HEK293 (cell line): ENCODE results near the gene CLTB.

Source experiments
- EGR2 ChIP-seq: fragments of 450-650 bp; formaldehyde crosslinking; IDR thresholded peaks from 2 replicates; pipeline ENCODE4 v1.5.1; 2016; ENCODE audit warnings: low read depth, missing biosample characterization, missing genetic modification characterization
- GFI1B ChIP-seq: fragments of 450-650 bp; formaldehyde crosslinking; IDR thresholded peaks from 2 replicates; pipeline ENCODE4 v1.5.1; 2016; ENCODE audit warnings: missing biosample characterization, missing genetic modification characterization
- KLF10 ChIP-seq: fragments of 450-650 bp; IDR thresholded peaks from 2 replicates; pipeline ENCODE4 v1.5.1; 2018; ENCODE audit warnings: missing biosample characterization, mild to moderate bottlenecking, missing genetic modification characterization
- KLF8 ChIP-seq: fragments of 450-650 bp; formaldehyde crosslinking; IDR thresholded peaks from 2 replicates; pipeline ENCODE4 v1.5.1; 2016; ENCODE audit warnings: missing biosample characterization, missing genetic modification characterization
- MYNN ChIP-seq: fragments of 450-650 bp; formaldehyde crosslinking; IDR thresholded peaks from 2 replicates; pipeline ENCODE4 v1.5.1; 2016; ENCODE audit warnings: missing biosample characterization, missing genetic modification characterization, borderline replicate concordance
- TRIM28 ChIP-seq: IDR thresholded peaks from 2 replicates; pipeline ENCODE4 v1.6.1; 2011; ENCODE audit warnings: low read length, control low read depth, borderline replicate concordance
- YY1 ChIP-seq: fragments of 450-650 bp; formaldehyde crosslinking; IDR thresholded peaks from 2 replicates; pipeline ENCODE4 v1.5.1; 2018; ENCODE audit warnings: missing biosample characterization, missing genetic modification characterization
- ZFHX2 ChIP-seq: fragments of 450-650 bp; formaldehyde crosslinking; conservative IDR thresholded peaks from 2 replicates; pipeline ENCODE4 v1.5.1; 2016; ENCODE audit warnings: missing biosample characterization, missing genetic modification characterization
- ZIC2 ChIP-seq: fragments of 450-650 bp; formaldehyde crosslinking; IDR thresholded peaks from 2 replicates; pipeline ENCODE4 v1.5.1; 2016; ENCODE audit warnings: missing biosample characterization, missing genetic modification characterization
- ZNF112 ChIP-seq: fragments of 450-650 bp; formaldehyde crosslinking; IDR thresholded peaks from 2 replicates; pipeline ENCODE4 v1.5.0; 2017; ENCODE audit warnings: missing biosample characterization, missing genetic modification characterization
- ZNF2 ChIP-seq: fragments of 450-650 bp; formaldehyde crosslinking; IDR thresholded peaks from 2 replicates; pipeline ENCODE4 v1.5.1; 2016; ENCODE audit warnings: missing biosample characterization, missing genetic modification characterization
- ZNF24 ChIP-seq: fragments of 450-650 bp; formaldehyde crosslinking; IDR thresholded peaks from 2 replicates; pipeline ENCODE4 v1.5.1; 2016; ENCODE audit warnings: missing biosample characterization, missing genetic modification characterization
- ZNF354C ChIP-seq: fragments of 450-650 bp; formaldehyde crosslinking; IDR thresholded peaks from 2 replicates; pipeline ENCODE4 v1.5.1; 2016; ENCODE audit warnings: missing biosample characterization, missing genetic modification characterization, low read depth, borderline replicate concordance
- ZNF629 ChIP-seq: fragments of 450-650 bp; formaldehyde crosslinking; IDR thresholded peaks from 2 replicates; pipeline ENCODE4 v1.5.1; 2017; ENCODE audit warnings: missing biosample characterization, missing genetic modification characterization
- ZNF670 ChIP-seq: fragments of 450-650 bp; formaldehyde crosslinking; IDR thresholded peaks from 2 replicates; pipeline ENCODE4 v1.5.1; 2016; ENCODE audit warnings: missing biosample characterization, missing genetic modification characterization, low read depth
- ZNF701 ChIP-seq: fragments of 450-650 bp; formaldehyde crosslinking; IDR thresholded peaks from 2 replicates; pipeline ENCODE4 v1.5.1; 2016; ENCODE audit warnings: missing biosample characterization, missing genetic modification characterization
- ZNF768 ChIP-seq: fragments of 450-650 bp; formaldehyde crosslinking; IDR thresholded peaks from 2 replicates; pipeline ENCODE4 v1.5.1; 2018; ENCODE audit warnings: missing biosample characterization, mild to moderate bottlenecking, missing genetic modification characterization
- ZNF837 ChIP-seq: fragments of 450-650 bp; formaldehyde crosslinking; IDR thresholded peaks from 2 replicates; pipeline ENCODE4 v1.5.1; 2016; ENCODE audit warnings: missing biosample characterization, missing genetic modification characterization
- ZSCAN23 ChIP-seq: fragments of 450-650 bp; formaldehyde crosslinking; IDR thresholded peaks from 2 replicates; pipeline ENCODE4 v1.5.1; 2016; ENCODE audit warnings: missing biosample characterization, missing genetic modification characterization
- ZXDB ChIP-seq: fragments of 450-650 bp; formaldehyde crosslinking; IDR thresholded peaks from 2 replicates; pipeline ENCODE4 v1.5.1; 2016; ENCODE audit warnings: missing biosample characterization, missing genetic modification characterization
- TF ChIP-seq, protein P1 (sequence below): fragments of 450-650 bp; formaldehyde crosslinking; IDR thresholded peaks from 2 replicates; pipeline ENCODE4 v1.5.1; 2016; ENCODE audit warnings: missing biosample characterization, missing genetic modification characterization
- TF ChIP-seq, protein P2 (sequence below): fragments of 450-650 bp; formaldehyde crosslinking; IDR thresholded peaks from 2 replicates; pipeline ENCODE4 v1.5.1; 2016; ENCODE audit warnings: missing biosample characterization, missing genetic modification characterization
- TF ChIP-seq, protein P3 (sequence below): fragments of 450-650 bp; formaldehyde crosslinking; IDR thresholded peaks from 2 replicates; pipeline ENCODE4 v1.5.1; 2017; ENCODE audit warnings: missing biosample characterization, missing genetic modification characterization
- TF ChIP-seq, protein P4 (sequence below): fragments of 450-650 bp; formaldehyde crosslinking; IDR thresholded peaks from 2 replicates; pipeline ENCODE4 v1.5.1; 2016; ENCODE audit warnings: missing biosample characterization, missing genetic modification characterization
- TF ChIP-seq, protein P5 (sequence below): fragments of 450-650 bp; formaldehyde crosslinking; IDR thresholded peaks from 2 replicates; pipeline ENCODE4 v1.5.1; 2016; ENCODE audit warnings: missing biosample characterization, missing genetic modification characterization
- TF ChIP-seq, protein P6 (sequence below): fragments of 450-650 bp; formaldehyde crosslinking; IDR thresholded peaks from 2 replicates; pipeline ENCODE4 v1.5.1; 2016; ENCODE audit warnings: missing biosample characterization, missing genetic modification characterization
- TF ChIP-seq, protein P7 (sequence below): fragments of 450-650 bp; formaldehyde crosslinking; IDR thresholded peaks from 2 replicates; pipeline ENCODE4 v1.5.1; 2016; ENCODE audit warnings: missing biosample characterization, missing genetic modification characterization

The CLTB gene

DNA sequence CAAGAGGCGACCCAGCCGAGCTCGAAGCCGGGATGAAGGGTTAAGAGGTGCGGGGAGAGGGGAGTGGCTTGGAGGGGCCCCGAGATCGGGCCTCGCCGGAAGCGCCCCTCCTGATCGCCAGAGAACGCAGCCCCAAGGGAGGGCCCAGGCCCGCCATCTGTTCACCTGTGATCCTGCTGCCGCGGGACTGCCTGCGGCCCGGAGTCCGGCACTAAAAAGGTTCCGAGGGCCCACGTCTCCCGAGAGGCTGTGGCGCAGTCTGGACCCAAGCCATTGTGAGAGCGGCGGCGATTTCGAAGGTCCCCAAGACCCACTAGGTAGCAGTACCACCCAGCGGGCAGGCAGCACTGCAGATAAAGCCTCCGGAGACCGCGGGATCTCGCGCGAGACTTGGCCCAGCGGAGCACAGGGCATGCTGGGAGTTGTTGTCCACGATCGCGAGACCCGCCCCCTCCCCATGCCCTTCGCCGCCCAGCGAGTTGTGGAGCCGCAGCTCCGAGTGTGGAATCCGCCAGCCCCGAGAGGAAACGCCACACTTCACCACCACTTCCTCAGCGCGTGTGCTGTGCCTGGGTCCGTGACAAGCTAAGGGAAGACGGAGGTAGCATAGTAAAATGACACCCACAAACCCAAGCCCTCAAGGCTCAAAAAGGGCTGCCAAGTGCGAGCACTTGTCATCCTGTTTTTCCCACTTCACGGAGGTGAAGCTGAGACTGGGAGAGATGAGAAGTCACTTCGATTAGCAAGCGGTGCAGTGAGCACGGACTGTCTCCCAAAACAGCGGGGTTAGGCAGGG lies 54.7 kb downstream of the CLTB start, which contains the start of gene KIAA1191 (continued):
- TF ChIP-seq, protein P1, sequence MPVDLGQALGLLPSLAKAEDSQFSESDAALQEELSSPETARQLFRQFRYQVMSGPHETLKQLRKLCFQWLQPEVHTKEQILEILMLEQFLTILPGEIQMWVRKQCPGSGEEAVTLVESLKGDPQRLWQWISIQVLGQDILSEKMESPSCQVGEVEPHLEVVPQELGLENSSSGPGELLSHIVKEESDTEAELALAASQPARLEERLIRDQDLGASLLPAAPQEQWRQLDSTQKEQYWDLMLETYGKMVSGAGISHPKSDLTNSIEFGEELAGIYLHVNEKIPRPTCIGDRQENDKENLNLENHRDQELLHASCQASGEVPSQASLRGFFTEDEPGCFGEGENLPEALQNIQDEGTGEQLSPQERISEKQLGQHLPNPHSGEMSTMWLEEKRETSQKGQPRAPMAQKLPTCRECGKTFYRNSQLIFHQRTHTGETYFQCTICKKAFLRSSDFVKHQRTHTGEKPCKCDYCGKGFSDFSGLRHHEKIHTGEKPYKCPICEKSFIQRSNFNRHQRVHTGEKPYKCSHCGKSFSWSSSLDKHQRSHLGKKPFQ (tag by site-specific recombination), result no peak
- TF ChIP-seq KLF10 (tag by site-specific recombination) (peak; percentile 50), GFI1B (tag by site-specific recombination) (no peak), ZNF670 (tag by site-specific recombination) (no peak), ZNF701 (no peak), ZNF768 (no peak), ZSCAN23 (no peak), YY1 (tag by site-specific recombination) (peak; percentile 56; the same call in 1 of the 2 replicates), ZNF837 (no peak), MYNN (no peak), ZNF629 (tag by site-specific recombination) (peak; percentile 44; the same call in 1 of the 2 replicates), ZNF354C (tag by site-specific recombination) (no peak), TRIM28 (0 out of 2 replicates have a peak, but pooled peaks have one; percentile 57), EGR2 (tag by site-specific recombination) (peak; percentile 45), ZNF24 (0 out of 2 replicates have a peak, but pooled peaks have one; percentile 49), KLF8 (tag by site-specific recombination) (peak; percentile 94), ZXDB (tag by site-specific recombination) (peak; percentile 77; the same call in 1 of the 2 replicates), ZIC2 (tag by site-specific recombination) (peak; percentile 76), ZFHX2 (peak; percentile 71), ZNF2 (tag by site-specific recombination) (peak; percentile 78), ZNF112 (tag by site-specific recombination) (no peak)
- TF ChIP-seq, protein P2, sequence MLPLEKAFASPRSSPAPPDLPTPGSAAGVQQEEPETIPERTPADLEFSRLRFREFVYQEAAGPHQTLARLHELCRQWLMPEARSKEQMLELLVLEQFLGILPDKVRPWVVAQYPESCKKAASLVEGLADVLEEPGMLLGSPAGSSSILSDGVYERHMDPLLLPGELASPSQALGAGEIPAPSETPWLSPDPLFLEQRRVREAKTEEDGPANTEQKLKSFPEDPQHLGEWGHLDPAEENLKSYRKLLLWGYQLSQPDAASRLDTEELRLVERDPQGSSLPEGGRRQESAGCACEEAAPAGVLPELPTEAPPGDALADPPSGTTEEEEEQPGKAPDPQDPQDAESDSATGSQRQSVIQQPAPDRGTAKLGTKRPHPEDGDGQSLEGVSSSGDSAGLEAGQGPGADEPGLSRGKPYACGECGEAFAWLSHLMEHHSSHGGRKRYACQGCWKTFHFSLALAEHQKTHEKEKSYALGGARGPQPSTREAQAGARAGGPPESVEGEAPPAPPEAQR (tag by site-specific recombination), result no peak
- TF ChIP-seq, protein P3, sequence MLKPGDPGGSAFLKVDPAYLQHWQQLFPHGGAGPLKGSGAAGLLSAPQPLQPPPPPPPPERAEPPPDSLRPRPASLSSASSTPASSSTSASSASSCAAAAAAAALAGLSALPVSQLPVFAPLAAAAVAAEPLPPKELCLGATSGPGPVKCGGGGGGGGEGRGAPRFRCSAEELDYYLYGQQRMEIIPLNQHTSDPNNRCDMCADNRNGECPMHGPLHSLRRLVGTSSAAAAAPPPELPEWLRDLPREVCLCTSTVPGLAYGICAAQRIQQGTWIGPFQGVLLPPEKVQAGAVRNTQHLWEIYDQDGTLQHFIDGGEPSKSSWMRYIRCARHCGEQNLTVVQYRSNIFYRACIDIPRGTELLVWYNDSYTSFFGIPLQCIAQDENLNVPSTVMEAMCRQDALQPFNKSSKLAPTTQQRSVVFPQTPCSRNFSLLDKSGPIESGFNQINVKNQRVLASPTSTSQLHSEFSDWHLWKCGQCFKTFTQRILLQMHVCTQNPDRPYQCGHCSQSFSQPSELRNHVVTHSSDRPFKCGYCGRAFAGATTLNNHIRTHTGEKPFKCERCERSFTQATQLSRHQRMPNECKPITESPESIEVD (tag by site-specific recombination), result no peak
- TF ChIP-seq, protein P4, sequence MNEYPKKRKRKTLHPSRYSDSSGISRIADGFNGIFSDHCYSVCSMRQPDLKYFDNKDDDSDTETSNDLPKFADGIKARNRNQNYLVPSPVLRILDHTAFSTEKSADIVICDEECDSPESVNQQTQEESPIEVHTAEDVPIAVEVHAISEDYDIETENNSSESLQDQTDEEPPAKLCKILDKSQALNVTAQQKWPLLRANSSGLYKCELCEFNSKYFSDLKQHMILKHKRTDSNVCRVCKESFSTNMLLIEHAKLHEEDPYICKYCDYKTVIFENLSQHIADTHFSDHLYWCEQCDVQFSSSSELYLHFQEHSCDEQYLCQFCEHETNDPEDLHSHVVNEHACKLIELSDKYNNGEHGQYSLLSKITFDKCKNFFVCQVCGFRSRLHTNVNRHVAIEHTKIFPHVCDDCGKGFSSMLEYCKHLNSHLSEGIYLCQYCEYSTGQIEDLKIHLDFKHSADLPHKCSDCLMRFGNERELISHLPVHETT (tag by site-specific recombination), result peak; percentile 21; the same call in 1 of the 2 replicates
- TF ChIP-seq, protein P5, sequence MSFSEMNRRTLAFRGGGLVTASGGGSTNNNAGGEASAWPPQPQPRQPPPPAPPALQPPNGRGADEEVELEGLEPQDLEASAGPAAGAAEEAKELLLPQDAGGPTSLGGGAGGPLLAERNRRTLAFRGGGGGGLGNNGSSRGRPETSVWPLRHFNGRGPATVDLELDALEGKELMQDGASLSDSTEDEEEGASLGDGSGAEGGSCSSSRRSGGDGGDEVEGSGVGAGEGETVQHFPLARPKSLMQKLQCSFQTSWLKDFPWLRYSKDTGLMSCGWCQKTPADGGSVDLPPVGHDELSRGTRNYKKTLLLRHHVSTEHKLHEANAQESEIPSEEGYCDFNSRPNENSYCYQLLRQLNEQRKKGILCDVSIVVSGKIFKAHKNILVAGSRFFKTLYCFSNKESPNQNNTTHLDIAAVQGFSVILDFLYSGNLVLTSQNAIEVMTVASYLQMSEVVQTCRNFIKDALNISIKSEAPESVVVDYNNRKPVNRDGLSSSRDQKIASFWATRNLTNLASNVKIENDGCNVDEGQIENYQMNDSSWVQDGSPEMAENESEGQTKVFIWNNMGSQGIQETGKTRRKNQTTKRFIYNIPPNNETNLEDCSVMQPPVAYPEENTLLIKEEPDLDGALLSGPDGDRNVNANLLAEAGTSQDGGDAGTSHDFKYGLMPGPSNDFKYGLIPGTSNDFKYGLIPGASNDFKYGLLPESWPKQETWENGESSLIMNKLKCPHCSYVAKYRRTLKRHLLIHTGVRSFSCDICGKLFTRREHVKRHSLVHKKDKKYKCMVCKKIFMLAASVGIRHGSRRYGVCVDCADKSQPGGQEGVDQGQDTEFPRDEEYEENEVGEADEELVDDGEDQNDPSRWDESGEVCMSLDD (tag by site-specific recombination), result 0 out of 2 replicates have a peak, but pooled peaks have one; percentile 58
- TF ChIP-seq, protein P6, sequence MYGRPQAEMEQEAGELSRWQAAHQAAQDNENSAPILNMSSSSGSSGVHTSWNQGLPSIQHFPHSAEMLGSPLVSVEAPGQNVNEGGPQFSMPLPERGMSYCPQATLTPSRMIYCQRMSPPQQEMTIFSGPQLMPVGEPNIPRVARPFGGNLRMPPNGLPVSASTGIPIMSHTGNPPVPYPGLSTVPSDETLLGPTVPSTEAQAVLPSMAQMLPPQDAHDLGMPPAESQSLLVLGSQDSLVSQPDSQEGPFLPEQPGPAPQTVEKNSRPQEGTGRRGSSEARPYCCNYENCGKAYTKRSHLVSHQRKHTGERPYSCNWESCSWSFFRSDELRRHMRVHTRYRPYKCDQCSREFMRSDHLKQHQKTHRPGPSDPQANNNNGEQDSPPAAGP, result peak; percentile 71
- TF ChIP-seq, protein P7, sequence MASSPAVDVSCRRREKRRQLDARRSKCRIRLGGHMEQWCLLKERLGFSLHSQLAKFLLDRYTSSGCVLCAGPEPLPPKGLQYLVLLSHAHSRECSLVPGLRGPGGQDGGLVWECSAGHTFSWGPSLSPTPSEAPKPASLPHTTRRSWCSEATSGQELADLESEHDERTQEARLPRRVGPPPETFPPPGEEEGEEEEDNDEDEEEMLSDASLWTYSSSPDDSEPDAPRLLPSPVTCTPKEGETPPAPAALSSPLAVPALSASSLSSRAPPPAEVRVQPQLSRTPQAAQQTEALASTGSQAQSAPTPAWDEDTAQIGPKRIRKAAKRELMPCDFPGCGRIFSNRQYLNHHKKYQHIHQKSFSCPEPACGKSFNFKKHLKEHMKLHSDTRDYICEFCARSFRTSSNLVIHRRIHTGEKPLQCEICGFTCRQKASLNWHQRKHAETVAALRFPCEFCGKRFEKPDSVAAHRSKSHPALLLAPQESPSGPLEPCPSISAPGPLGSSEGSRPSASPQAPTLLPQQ (tag by site-specific recombination), result peak; percentile 85
